ENCODE measurements around the gene ARHGAP27. TPM values are rescaled to one million over a fixed set of nuclear protein-coding genes. Genes with fewer than 3 reads are reported as not detected.

ARHGAP27 gene
- total RNA-seq, 1 donor from 2014 or later = 10.0 TPM

GRCh38 chr17:45403906-45404490, 28.7 kb downstream of the ARHGAP27 start:
- FAIRE-seq = no peak
- TF ChIP-seq CTCF (IDR thresholded peaks at IDR 0.05; ENCODE audit: insufficient read depth, low read depth, low read length) = no peak
- no peak for TF ChIP-seq EZH2 (IDR thresholded peaks at IDR 0.05; ENCODE audit: insufficient read depth, low read length)
- no peak for DNase-seq (ENCODE audit: low read depth)

GRCh38 chr17:45402916-45403315, 29.8 kb downstream of the ARHGAP27 start:
- Histone ChIP-seq H3K27ac (ENCODE audit: low read depth, low read length) (no peak overlapping the region), H2AFZ (ENCODE audit: low read depth, low read length) (no peak overlapping the region), H3K79me2 (ENCODE audit: insufficient read depth, low read length) (no peaks in the 10 kb centered on the region), H3K36me3 (ENCODE audit: insufficient read depth, low read length) (no peaks in the 10 kb centered on the region), H3K9ac (ENCODE audit: low read length) (no peak overlapping the region), H4K20me1 (ENCODE audit: insufficient read depth, low read length) (no peaks in the 10 kb centered on the region), H3K27me3 (ENCODE audit: insufficient read depth, low read length) (no peaks in the 10 kb centered on the region), H3K4me1 (ENCODE audit: insufficient read depth, low read length) (no peaks in the 10 kb centered on the region), H3K9me3 (ENCODE audit: insufficient read depth, low read depth, low read length) (no peaks in the 10 kb centered on the region), H3K4me3 (ENCODE audit: insufficient read depth, low read depth, low read length) (no peak overlapping the region), H3K4me2 (ENCODE audit: low read length) (no peak overlapping the region)
- no peak for DNase-seq (ENCODE audit: low read depth)
- no peaks in the 10 kb centered on the region for H3K9me3 Mint-ChIP-seq (ENCODE audit: unreplicated experiment)
- H3K4me3 Mint-ChIP-seq (ENCODE audit: unreplicated experiment) = no peak overlapping the region
- FAIRE-seq = no peak
- H3K27me3 Mint-ChIP-seq (ENCODE audit: low read depth, unreplicated experiment) = peaks cover 6% of the 10 kb centered on the region
- H3K27ac Mint-ChIP-seq (ENCODE audit: unreplicated experiment) = no peak overlapping the region
- H3K36me3 Mint-ChIP-seq (ENCODE audit: low read depth, unreplicated experiment) = peaks cover 8% of the 10 kb centered on the region
- no peak for TF ChIP-seq EZH2 (IDR thresholded peaks at IDR 0.05; ENCODE audit: insufficient read depth, low read length)
- TF ChIP-seq CTCF (IDR thresholded peaks at IDR 0.05; ENCODE audit: insufficient read depth, low read depth, low read length) = no peak
- H3K4me1 Mint-ChIP-seq (ENCODE audit: low read depth, unreplicated experiment) = no peaks in the 10 kb centered on the region

More at GRCh38 chr17:45403906-45404490, 28.7 kb downstream of the ARHGAP27 start:
- Histone ChIP-seq H3K9me3 (ENCODE audit: insufficient read depth, low read depth, low read length) (no peaks in the 10 kb centered on the region), H3K4me3 (ENCODE audit: insufficient read depth, low read depth, low read length) (no peak overlapping the region), H3K27me3 (ENCODE audit: insufficient read depth, low read length) (no peaks in the 10 kb centered on the region), H3K4me2 (ENCODE audit: low read length) (no peak overlapping the region), H3K9ac (ENCODE audit: low read length) (no peak overlapping the region), H3K79me2 (ENCODE audit: insufficient read depth, low read length) (no peaks in the 10 kb centered on the region), H2AFZ (ENCODE audit: low read depth, low read length) (no peak overlapping the region), H3K36me3 (ENCODE audit: insufficient read depth, low read length) (no peaks in the 10 kb centered on the region), H4K20me1 (ENCODE audit: insufficient read depth, low read length) (no peaks in the 10 kb centered on the region), H3K27ac (ENCODE audit: low read depth, low read length) (no peak overlapping the region), H3K4me1 (ENCODE audit: insufficient read depth, low read length) (no peaks in the 10 kb centered on the region)
- Mint-ChIP-seq H3K36me3 (ENCODE audit: low read depth, unreplicated experiment) (peaks cover 8% of the 10 kb centered on the region), H3K27ac (ENCODE audit: unreplicated experiment) (no peak overlapping the region), H3K4me1 (ENCODE audit: low read depth, unreplicated experiment) (peaks cover 6% of the 10 kb centered on the region), H3K4me3 (ENCODE audit: unreplicated experiment) (no peak overlapping the region), H3K9me3 (ENCODE audit: unreplicated experiment) (no peaks in the 10 kb centered on the region), H3K27me3 (ENCODE audit: low read depth, unreplicated experiment) (peaks cover 6% of the 10 kb centered on the region)

- Mint-ChIP-seq H3K4me1 (ENCODE audit: low read depth, unreplicated experiment) (peaks cover 2% of the 10 kb centered on the region), H3K36me3 (ENCODE audit: low read depth, unreplicated experiment) (peaks cover 9% of the 10 kb centered on the region), H3K4me3 (ENCODE audit: unreplicated experiment) (peak overlapping the region; percentile 25), H3K9me3 (ENCODE audit: unreplicated experiment) (no peaks in the 10 kb centered on the region), H3K27me3 (ENCODE audit: low read depth, unreplicated experiment) (peaks cover 6% of the 10 kb centered on the region), H3K27ac (ENCODE audit: unreplicated experiment) (no peak overlapping the region)
- FAIRE-seq (no peak), DNase-seq (ENCODE audit: low read depth) (no peak)
- H3K36me3 ChIP-seq (ENCODE audit: insufficient read depth, low read length) = no peaks in the 10 kb centered on the region
- no peaks in the 10 kb centered on the region for H4K20me1 ChIP-seq (ENCODE audit: insufficient read depth, low read length)
- H2AFZ ChIP-seq (ENCODE audit: low read depth, low read length) = no peak overlapping the region
- no peaks in the 10 kb centered on the region for H3K27me3 ChIP-seq (ENCODE audit: insufficient read depth, low read length)
- H3K4me1 ChIP-seq (ENCODE audit: insufficient read depth, low read length) = peaks cover 8% of the 10 kb centered on the region
- no peaks in the 10 kb centered on the region for H3K79me2 ChIP-seq (ENCODE audit: insufficient read depth, low read length)
- no peak overlapping the region for H3K9ac ChIP-seq (ENCODE audit: low read length)
- H3K9me3 ChIP-seq (ENCODE audit: insufficient read depth, low read depth, low read length) = no peaks in the 10 kb centered on the region
- TF ChIP-seq CTCF (IDR thresholded peaks at IDR 0.05; ENCODE audit: insufficient read depth, low read depth, low read length) (no peak), EZH2 (IDR thresholded peaks at IDR 0.05; ENCODE audit: insufficient read depth, low read length) (no peak)
- H3K4me2 ChIP-seq (ENCODE audit: low read length) = no peak overlapping the region
- H3K27ac ChIP-seq (ENCODE audit: low read depth, low read length) = no peak overlapping the region
- H3K4me3 ChIP-seq (ENCODE audit: insufficient read depth, low read depth, low read length) = no peak overlapping the region
Measured at GRCh38 chr17:45398800-45399199, 33.9 kb downstream of the ARHGAP27 start.
